Measurements from ENCODE around the gene JADE2. TPM values are rescaled to one million over a fixed set of nuclear protein-coding genes. Genes with fewer than 3 reads are reported as not detected.

The JADE2 gene
- total and polyA plus RNA-seq, 2 donors (not counting 3 experiments of a cell fraction or from before 2014, with no cell fraction given) = 11.6 to 31.1 TPM

DNA sequence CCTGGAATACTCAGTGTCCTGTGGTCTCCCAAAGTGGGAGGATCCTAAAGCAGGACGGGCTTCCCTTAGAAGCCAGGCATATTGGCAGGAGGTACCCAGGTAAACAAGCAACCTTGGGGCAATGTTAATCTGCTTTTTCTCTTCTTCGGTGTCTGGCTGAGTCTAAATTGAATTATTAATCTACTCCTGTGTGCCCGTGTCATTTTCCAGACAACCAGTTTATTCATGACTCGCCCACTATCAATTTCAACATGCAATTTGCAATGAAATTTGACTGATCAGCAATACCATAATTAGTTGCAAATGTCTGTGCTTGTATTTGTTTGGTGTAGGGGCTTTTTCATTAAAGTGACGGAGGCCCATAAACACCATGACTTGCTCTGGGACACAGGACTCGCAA is 32.9 kb upstream of the JADE2 start:
- FAIRE-seq = no peak
- BruUV-seq (replicated peaks) = no TSS peak
- Histone ChIP-seq H3K9me1 (replicated peaks; ENCODE audit: control insufficient read depth, extremely low read depth, insufficient read depth, low read length) (no peaks in the 10 kb centered on the region), H3K4me3 (replicated peaks in 1 of 3; ENCODE audit: insufficient read depth in 1 of 3, low read depth in 1 of 3, low read length in 3 of 3) (no peak overlapping the region), H3K27ac (ENCODE audit: insufficient read depth, low read depth, low read length) (no peak overlapping the region), H3K4me1 (ENCODE audit: control insufficient read depth, extremely low read depth, insufficient read depth, low read length) (no peaks in the 10 kb centered on the region), H4K20me1 (replicated peaks; ENCODE audit: control insufficient read depth, extremely low read depth, insufficient read depth, low read length) (no peaks in the 10 kb centered on the region), H3K9ac (replicated peaks; ENCODE audit: extremely low read depth, insufficient read depth, low read length) (no peak overlapping the region), H3K4me2 (ENCODE audit: insufficient read depth, low read length) (no peak overlapping the region), H3K27me3 (ENCODE audit: control insufficient read depth in 2 of 2, insufficient read depth in 2 of 2, low read length in 2 of 2) (no peaks in the 10 kb centered on the region), H3K36me3 (ENCODE audit: control insufficient read depth in 2 of 2, extremely low read depth in 1 of 2, insufficient read depth in 2 of 2, low read length in 2 of 2) (no peaks in the 10 kb centered on the region), H3K9me3 (replicated peaks; ENCODE audit: control insufficient read depth, insufficient read depth, low read length) (no peaks in the 10 kb centered on the region), H3K79me2 (ENCODE audit: control insufficient read depth, insufficient read depth, low read length) (no peaks in the 10 kb centered on the region), H2AFZ (ENCODE audit: low read depth, low read length) (no peak overlapping the region)
- ChIA-PET CTCF (interaction anchor here (1.5 to 2.0 kb wide), 2 partner anchors 16 to 26 kb away, joined by 5 to 6 read pairs; no protein-coding TSS in a partner anchor), POLR2A (no interaction called here)
- intact Hi-C loops (cut with micrococcal nuclease) = no loop called here
- TF ChIP-seq JUN (IDR thresholded peaks at IDR 0.05; ENCODE audit: borderline replicate concordance, insufficient read depth, insufficient read length, low read depth) (no peak), EZH2 (IDR thresholded peaks at IDR 0.05; ENCODE audit: borderline replicate concordance, low read depth, low read length, severe bottlenecking) (no peak), POLR2A (IDR thresholded peaks at IDR 0.05; ENCODE audit: low read depth, low read length) (no peak), MYC (IDR thresholded peaks at IDR 0.05; ENCODE audit: low read depth, low read length) (no peak), POLR2AphosphoS5 (IDR thresholded peaks at IDR 0.05; ENCODE audit: insufficient read depth, low read depth, low read length) (no peak), FOS (IDR thresholded peaks at IDR 0.05; ENCODE audit: borderline replicate concordance, insufficient read depth, low read length) (no peak), GATA2 (IDR thresholded peaks at IDR 0.05; ENCODE audit: insufficient read depth, insufficient read length, low read depth, low read length) (no peak)
- TF ChIP-seq, protein P1, sequence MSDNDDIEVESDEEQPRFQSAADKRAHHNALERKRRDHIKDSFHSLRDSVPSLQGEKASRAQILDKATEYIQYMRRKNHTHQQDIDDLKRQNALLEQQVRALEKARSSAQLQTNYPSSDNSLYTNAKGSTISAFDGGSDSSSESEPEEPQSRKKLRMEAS (IDR thresholded peaks at IDR 0.05; ENCODE audit: insufficient read depth, insufficient read length) = no peak
- TF ChIP-seq, protein P2, sequence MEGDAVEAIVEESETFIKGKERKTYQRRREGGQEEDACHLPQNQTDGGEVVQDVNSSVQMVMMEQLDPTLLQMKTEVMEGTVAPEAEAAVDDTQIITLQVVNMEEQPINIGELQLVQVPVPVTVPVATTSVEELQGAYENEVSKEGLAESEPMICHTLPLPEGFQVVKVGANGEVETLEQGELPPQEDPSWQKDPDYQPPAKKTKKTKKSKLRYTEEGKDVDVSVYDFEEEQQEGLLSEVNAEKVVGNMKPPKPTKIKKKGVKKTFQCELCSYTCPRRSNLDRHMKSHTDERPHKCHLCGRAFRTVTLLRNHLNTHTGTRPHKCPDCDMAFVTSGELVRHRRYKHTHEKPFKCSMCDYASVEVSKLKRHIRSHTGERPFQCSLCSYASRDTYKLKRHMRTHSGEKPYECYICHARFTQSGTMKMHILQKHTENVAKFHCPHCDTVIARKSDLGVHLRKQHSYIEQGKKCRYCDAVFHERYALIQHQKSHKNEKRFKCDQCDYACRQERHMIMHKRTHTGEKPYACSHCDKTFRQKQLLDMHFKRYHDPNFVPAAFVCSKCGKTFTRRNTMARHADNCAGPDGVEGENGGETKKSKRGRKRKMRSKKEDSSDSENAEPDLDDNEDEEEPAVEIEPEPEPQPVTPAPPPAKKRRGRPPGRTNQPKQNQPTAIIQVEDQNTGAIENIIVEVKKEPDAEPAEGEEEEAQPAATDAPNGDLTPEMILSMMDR (IDR thresholded peaks at IDR 0.05; ENCODE audit: extremely low read depth in 1 of 2, insufficient read depth in 1 of 2, low read depth in 1 of 2, low read length in 2 of 2) = no peak
- no peak for DNase-seq (ENCODE audit: low read depth, low spot score)
- dilution Hi-C loops (cut with MboI; ENCODE audit: extremely low pct_ligation_motif_present, low sequenced_read_pairs) = no loop called here
